ENCODE results near the gene GJD3. TPM values are rescaled to one million over a fixed set of nuclear protein-coding genes. Genes with fewer than 3 reads are reported as not detected.

Gene GJD3
- total RNA-seq, 4 donors from 2014 or later = 0.98 to 1.2 TPM; not detected in 2

DNA sequence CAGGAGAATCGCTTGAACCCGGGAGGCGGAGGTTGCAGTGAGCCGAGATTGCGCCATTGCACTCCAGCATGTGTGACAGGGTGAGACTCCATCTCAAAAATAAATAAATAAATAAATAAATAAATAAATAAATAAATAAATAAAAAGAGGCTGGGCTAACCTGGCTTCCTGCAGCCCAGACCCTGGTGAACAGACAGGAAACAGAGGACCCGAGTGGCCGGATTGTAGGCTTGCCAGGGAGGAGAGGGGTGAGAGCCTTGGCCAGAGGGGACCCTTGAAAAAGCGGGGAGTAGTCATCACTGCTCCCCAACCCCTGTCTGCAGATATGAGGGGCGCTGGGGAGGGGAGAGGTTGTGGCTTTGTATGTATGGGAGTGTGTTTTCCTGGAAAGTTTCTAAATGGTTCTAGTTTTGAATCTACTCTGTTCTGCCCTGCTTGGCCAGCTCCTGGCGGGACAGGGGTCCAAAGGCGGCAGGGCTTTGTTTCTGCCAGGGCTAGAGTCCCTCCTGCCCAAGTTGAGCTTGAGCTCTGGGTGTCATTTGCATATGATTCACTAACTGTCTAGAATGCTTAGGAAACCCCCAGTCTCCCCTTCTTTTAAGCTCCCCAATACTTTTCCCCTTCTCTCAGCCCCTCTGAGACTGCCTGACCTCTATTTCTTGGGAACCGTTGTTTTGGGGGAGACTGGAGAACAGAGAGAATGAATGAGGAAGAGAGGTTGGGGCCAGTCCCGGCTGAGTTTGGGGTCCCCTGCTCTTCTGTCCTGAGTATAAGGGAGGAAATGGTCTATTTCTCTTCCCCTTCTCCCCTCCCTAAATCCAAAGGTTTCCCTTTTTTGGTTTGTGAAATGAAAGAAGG lies 39.2 kb downstream of the GJD3 start:
- intact Hi-C loops (cut with DNase I; ENCODE audit: low total_unique reads) = no loop called here
- no peaks in the 10 kb centered on the region for H3K9me3 ChIP-seq
- no peak for TF ChIP-seq CTCF (IDR thresholded peaks at IDR 0.05 in 4 of 5, conservative IDR thresholded peaks at IDR 0.05 in 1 of 5)
- TF ChIP-seq POLR2A (IDR thresholded peaks at IDR 0.05) = no peak
- H3K4me1 ChIP-seq = peaks cover 95 to 100% of the 10 kb centered on the region in 2 donors
- no peaks in the 10 kb centered on the region for H3K36me3 ChIP-seq
- ATAC-seq = no peak
- peak overlapping the region; percentile 95 to 100 (median 98) for H3K27ac ChIP-seq
- no peak overlapping the region for H3K4me3 ChIP-seq
- no peak for DNase-seq
- in situ Hi-C loops (cut with MboI; ENCODE audit: low sequenced_read_pairs in 4 of 4) = no loop called here
- H3K27me3 ChIP-seq = no peaks in the 10 kb centered on the region

DNA sequence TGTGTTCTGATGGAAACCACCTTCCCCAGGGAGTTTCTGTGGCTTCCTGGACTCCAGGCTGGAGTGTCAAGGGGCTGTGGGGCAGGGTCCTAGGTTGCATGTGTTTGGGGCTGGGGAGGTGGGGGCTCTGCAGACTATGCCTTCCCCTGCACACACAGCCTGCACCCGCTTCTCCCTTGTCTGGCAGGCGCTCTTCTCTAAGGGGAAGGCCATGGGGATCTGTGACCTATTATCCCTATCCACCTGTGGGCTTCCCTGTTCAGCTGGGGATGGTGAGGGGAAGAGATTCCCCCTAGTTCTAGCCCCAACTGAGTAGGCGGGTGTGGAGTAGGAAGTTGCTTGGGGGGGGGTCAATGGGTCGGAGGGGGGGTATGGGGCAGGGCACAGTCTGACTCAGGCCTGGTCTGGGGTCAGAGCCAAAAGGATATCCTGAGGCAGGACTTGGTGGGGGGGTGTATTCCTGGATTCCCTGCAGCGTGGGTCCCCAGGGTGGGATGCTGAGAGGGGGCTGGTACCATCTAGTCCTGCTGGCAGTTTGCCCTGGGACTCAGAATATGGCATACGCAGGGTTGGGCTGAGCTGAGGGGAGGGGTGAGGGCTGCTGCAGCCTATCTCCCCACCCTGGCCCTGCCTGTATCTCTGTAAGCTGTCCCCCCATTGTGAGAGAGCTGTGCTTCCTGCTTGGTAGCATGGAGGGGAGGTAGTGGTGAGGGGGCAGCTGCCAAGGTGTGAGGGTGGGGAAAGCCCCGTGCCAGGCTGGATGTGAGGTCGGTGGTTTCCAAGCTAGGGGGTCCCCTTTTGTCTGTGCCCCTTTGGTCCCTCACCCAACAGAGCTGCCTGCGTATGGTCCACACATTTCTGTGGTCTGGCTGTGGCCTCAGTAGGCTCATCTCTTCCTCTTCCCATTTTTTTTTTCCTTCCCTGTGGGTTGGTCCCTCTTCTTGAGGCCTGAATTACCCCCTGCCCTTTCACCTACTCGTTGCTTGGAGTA lies 40.9 kb downstream of the GJD3 start:
- in situ Hi-C loops (cut with MboI; ENCODE audit: low sequenced_read_pairs in 4 of 4) = no loop called here
- DNase-seq (peak in 1 of 2 donors; percentile 59), ATAC-seq (no peak)
- Histone ChIP-seq H3K4me1 (peaks cover 88 to 99% of the 10 kb centered on the region in 2 donors), H3K27me3 (no peaks in the 10 kb centered on the region), H3K4me3 (peak overlapping the region; percentile 82 to 100 (median 90)), H3K36me3 (no peaks in the 10 kb centered on the region), H3K27ac (peak overlapping the region; percentile 95 to 100 (median 98)), H3K9me3 (no peaks in the 10 kb centered on the region)
- TF ChIP-seq CTCF (IDR thresholded peaks at IDR 0.05 in 4 of 5, conservative IDR thresholded peaks at IDR 0.05 in 1 of 5) (no peak), POLR2A (IDR thresholded peaks at IDR 0.05) (no peak)
- intact Hi-C loops (cut with DNase I; ENCODE audit: low total_unique reads) = no loop called here

- no peak for ATAC-seq
- H3K36me3 ChIP-seq = no peaks in the 10 kb centered on the region
- H3K27ac ChIP-seq = peak overlapping the region; percentile 95 to 100 (median 98)
- H3K4me1 ChIP-seq = peaks cover 80 to 89% of the 10 kb centered on the region in 2 donors
- H3K4me3 ChIP-seq = peak overlapping the region; percentile 82 to 100 (median 90)
- intact Hi-C loops (cut with DNase I; ENCODE audit: low total_unique reads) (no loop called here), in situ Hi-C loops (cut with MboI; ENCODE audit: low sequenced_read_pairs in 4 of 4) (no loop called here)
- peak in 1 of 2 donors; percentile 71 for DNase-seq
- H3K27me3 ChIP-seq = no peaks in the 10 kb centered on the region
- H3K9me3 ChIP-seq = no peaks in the 10 kb centered on the region
- no peak for TF ChIP-seq CTCF (IDR thresholded peaks at IDR 0.05 in 4 of 5, conservative IDR thresholded peaks at IDR 0.05 in 1 of 5)
- peak in 1 of 2 donors; percentile 19 for TF ChIP-seq POLR2A (IDR thresholded peaks at IDR 0.05)
These were observed 41.9 kb downstream of the GJD3 start for GRCh38 chr17:40322358-40323315.

DNA sequence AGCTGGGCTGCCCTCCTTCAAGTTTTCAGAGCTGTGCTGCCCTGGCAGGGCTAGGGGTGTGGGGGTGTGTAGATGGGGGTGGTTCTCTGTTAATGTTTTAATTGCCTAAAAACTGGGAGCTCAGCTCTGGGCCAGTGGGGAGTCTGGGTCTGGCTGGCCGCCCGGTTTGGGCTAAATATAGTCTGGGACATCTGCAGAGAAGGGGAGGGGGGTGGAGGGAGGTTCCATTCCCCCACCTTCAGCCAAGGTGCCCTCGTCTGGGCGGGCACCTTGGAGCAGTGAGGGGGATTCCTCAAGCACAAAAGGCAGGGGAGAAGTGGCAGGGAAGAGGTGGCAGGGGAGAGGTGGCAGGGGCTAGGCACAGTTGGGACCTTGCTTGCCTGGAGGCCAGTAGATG lies 42.6 kb downstream of the GJD3 start:
- Histone ChIP-seq H3K4me1 (peaks cover 80 to 89% of the 10 kb centered on the region in 2 donors), H3K4me3 (peak overlapping the region; percentile 82 to 100 (median 90)), H3K36me3 (no peaks in the 10 kb centered on the region), H3K27ac (peak overlapping the region; percentile 95 to 100 (median 98)), H3K27me3 (no peaks in the 10 kb centered on the region), H3K9me3 (no peaks in the 10 kb centered on the region)
- intact Hi-C loops (cut with DNase I; ENCODE audit: low total_unique reads) (loop anchor here (1.0 kb wide), 1 partner anchor 19 kb away; no protein-coding TSS in a partner anchor), in situ Hi-C loops (cut with MboI; ENCODE audit: low sequenced_read_pairs in 4 of 4) (no loop called here)
- peak; percentile 25 to 36 for TF ChIP-seq POLR2A (IDR thresholded peaks at IDR 0.05)
- TF ChIP-seq CTCF (IDR thresholded peaks at IDR 0.05 in 4 of 5, conservative IDR thresholded peaks at IDR 0.05 in 1 of 5) = no peak
- DNase-seq (peak; percentile 60 to 83), ATAC-seq (peak in 1 of 2 donors; percentile 18)
